Fibroblast of skin of back (primary cell): Measurements from ENCODE around the gene KCNMA1.

Experiments used
- DNase-seq: peaks from one replicate; pipeline ENCODE4 v3.0.0-alpha.2; 2013

Gene KCNMA1

GRCh38 chr10:76962851-76963250 is 674.8 kb downstream of the KCNMA1 start:
- peak; percentile 32 for DNase-seq

GRCh38 chr10:76961841-76962240 is 675.8 kb downstream of the KCNMA1 start:
- DNase-seq, result no peak

GRCh38 chr10:76959111-76959510 is 678.5 kb downstream of the KCNMA1 start:
- DNase-seq, result no peak

- no peak for DNase-seq
Measured at GRCh38 chr10:76954838-76955237, 682.8 kb downstream of the KCNMA1 start.

DNA sequence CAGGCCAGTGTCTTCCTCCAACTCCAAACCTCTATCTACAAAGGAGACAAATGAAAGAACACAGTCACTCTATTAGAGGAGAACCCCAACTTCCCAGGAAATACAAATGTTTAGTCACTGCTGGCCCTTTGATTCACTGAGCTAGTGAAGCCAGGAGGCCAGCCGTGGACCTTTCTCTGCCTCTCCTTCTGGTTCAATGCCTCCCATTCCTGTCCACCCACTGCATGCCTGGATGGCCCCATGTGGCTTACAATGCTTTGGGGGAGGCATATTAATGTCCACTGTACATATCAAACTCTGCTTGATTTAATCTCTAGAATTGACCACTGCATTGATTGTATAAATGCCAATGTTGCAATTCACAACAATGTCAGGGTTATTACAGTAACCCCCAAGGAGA is 687.3 kb downstream of the KCNMA1 start:
- no peak for DNase-seq

DNA sequence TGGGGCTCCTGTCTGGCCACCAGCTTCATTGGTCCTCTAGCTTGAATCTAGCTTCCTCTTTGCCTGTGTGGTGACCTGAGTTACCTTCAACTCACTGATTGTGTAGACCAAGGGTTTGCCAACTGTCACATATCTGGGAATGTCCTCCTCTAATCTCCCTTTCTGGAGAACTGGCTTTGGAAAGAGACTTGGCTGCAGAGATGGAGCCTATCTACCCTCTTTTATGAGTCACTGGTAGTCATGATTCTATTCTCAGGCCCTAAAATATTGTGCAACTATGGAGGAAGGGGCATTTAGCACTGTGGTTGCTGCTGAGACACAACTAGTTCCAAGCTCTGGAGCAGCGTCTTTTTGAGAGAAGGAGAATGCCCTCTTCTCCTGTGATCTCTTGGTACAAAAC is 691.3 kb downstream of the KCNMA1 start:
- peak; percentile 40 for DNase-seq

- no peak for DNase-seq
Measured at GRCh38 chr10:76945166-76945565, 692.4 kb downstream of the KCNMA1 start.

DNA sequence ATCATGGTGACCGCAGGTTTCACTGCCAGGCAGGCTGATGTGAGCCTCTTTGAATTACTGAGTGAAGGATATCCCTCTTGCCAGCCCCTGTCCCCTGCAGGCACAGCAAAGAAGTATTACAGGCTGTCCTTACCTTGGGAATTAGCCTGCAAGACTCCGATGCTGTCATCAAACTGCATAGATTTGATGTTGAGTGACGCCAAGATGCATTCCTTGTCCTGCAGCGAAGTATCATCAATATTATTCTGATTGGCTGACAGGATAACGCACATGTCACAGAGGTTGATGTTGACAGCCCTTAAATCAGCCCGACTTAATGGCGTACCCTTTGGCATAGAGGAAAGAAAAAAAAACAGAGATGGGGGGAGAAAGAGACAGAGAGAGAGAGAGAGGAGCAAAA is 693.0 kb downstream of the KCNMA1 start:
- no peak for DNase-seq

GRCh38 chr10:76942628-76943416 is 694.8 kb downstream of the KCNMA1 start:
- peak; percentile 57 for DNase-seq

GRCh38 chr10:76939933-76940468 is 697.6 kb downstream of the KCNMA1 start:
- no peak for DNase-seq

DNA sequence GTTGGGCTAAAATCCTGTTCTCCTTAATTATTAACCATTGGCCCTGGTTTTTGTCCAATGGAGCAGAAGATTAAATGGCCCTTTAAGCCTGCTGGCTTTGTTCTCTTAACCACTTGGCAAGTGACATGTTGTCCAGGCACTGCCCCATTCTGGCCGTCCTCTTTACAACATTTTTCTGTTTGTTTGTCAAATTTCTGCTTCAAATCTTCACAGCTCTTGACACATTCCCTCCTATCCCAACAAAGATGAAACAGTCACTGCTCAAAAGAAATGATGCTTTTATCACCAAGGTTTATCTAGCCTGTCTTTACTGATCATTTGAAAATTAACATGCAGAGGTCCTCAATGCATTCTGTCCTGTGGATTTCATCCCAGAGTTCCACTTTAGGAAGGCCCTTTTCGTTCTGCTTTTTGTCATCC is 700.4 kb downstream of the KCNMA1 start:
- no peak for DNase-seq

DNA sequence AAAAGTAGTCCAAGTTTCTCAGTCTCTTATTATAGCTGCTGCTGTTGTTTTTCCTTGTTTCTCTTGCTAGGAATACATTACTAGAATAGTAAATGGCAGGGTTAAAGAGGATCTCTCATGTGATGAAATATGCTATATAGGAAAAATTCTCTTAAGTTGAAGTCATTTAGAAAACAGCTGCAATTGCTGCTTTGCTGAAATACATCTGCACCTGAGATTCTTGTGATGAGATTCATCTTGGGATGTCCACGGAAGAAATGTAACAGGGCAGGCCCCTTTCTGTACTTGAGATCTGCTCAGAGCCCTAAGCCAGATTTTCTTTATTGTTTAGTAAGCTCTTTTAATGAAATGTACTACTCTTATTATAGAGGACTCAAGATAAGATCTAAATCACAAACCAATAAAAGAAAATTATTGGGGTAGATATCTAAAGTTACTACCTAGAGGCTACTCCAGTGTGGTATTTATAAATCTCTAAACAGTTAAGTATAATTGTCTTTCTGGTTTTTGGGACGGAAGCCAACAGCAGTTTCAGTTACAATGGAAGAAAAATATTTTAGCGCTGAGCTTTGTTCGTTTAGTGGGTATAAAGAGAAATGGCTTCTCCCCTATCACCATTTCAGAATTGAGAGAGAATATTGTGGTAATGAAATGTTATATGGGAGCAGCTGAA is 701.5 kb downstream of the KCNMA1 start:
- DNase-seq, result no peak

DNA sequence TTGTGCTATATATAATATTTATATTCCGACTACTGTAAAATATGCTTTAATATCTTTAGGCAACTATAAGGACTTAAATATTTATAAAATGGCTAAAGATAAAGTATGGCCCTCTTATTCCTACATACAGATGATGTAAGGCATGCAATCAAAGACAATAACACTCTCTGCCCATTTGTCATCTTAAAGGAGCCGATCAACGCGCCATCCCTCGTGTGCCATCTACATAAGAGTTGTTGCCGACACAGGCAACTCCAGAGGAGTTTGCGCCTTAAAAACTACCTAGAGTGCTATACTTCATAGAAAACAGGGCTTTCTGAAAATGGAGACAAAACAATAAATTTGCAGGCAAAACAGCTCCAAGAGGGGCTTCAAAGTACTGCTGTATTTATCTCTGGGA is 709.0 kb downstream of the KCNMA1 start:
- no peak for DNase-seq

- no peak for DNase-seq
Measured at GRCh38 chr10:76925636-76926405, 711.8 kb downstream of the KCNMA1 start.

GRCh38 chr10:76922666-76923065 is 714.9 kb downstream of the KCNMA1 start:
- peak; percentile 27 for DNase-seq

DNA sequence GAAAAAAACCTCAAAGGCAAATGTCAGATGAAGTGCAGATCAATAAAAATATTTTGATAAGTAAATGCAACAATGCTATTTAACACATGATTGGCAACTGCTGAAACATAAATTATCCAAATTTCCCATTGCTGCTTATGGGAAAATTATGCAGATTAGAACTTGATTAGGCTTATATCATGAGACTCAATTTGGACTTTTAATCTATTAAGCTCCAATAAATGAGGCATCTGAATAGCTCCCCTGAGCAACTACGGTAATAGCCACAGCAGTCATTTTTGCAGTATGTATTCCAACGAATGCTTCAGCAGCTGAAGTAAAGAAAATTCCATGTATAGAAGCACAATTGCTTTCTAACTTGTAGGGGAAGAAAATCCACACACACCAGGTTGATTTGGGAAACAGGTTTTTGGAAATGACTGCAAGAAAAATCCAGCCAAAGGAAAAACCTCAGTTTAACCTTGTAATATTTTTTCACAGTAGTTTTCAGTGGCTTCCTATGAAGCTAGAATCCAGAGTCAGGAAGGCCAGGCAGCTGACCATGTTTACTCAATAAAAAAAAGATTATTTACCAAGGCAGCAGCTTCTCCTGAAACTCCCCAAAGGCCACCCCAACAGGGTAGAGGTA is 716.1 kb downstream of the KCNMA1 start:
- no peak for DNase-seq

DNA sequence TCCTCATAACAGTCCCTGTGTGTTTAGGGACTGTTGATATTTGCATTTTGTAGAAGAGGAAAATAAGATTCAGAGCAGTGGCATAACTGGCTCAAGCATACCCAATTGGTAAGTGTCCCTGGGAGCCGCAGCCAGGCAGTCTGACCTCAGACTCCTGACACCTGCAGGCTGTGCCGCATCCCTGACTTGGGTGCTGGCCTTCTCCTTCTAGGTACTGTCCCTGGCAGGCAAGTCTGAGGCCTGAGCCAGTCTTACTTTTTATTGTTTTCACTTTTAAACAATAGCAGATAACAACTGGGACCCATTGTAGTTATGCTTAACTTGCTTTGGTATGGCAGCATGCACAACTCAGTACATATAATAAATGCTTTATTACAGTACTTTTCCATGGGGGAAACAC is 717.0 kb downstream of the KCNMA1 start:
- no peak for DNase-seq

GRCh38 chr10:76918106-76918505 is 719.5 kb downstream of the KCNMA1 start:
- DNase-seq, result peak; percentile 50

DNA sequence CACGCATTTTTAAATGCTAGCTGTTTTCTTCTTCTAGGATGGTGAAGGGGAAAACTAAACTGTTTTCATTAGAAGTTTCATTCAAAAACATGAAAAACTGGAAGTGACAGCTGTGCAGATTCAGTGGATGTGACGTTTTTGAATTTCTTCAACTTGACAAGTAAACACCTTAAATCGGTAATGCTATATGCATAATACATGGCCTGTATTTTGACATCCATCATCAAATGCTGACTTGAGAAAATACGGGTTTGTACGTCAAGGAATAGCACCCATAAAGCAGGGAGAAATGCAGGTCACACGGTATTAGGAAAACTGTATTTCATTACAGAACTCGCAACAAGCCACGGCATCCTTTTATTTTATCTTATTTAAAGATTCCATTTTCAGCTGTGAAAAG is 720.5 kb downstream of the KCNMA1 start:
- no peak for DNase-seq

DNA sequence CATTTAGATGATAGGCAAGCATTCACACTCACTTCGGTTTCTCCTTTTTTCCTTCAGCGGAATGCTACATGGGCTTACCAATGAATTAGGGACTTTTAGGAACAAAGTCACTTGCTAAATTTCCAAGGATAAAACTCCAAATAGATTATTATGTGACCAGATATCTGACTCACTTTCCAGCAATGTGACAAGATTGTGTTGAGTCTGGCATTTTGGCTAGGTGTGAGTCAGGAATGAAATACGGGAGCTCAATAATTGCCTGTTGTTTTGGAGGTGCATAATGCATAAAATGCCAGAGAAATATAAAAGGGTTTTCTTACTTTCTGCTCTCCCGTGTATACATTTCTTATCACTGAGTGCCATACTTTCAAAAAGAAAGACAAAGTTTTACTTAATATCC is 721.1 kb downstream of the KCNMA1 start:
- DNase-seq, result no peak

GRCh38 chr10:76915316-76915715 is 722.3 kb downstream of the KCNMA1 start:
- DNase-seq, result no peak

- no peak for DNase-seq
Measured at GRCh38 chr10:76911184-76911583, 726.4 kb downstream of the KCNMA1 start.
